Rectal smooth muscle tissue (tissue), 1 donor: ENCODE results near the gene DDX39B.
"Not testable (repeated sequence)": the region's sequence is repeated elsewhere in the genome, so short reads cannot be mapped to it uniquely, and the experiment has no call there.

Source experiments
- H3K27ac ChIP-seq: one replicate; pipeline ENCODE4 v1.7.0; 2013; ENCODE audit warnings: low read depth, low read length, inconsistent platforms
- H3K27me3 ChIP-seq: one replicate; pipeline ENCODE4 v1.7.0; 2013; ENCODE audit warnings: low read length; ENCODE audit not compliant: control insufficient read depth, insufficient read depth
- H3K36me3 ChIP-seq: one replicate; pipeline ENCODE4 v1.7.0; 2013; ENCODE audit warnings: low read length; ENCODE audit not compliant: control insufficient read depth, insufficient read depth
- H3K4me1 ChIP-seq: one replicate; pipeline ENCODE4 v1.7.0; 2013; ENCODE audit warnings: low read length; ENCODE audit not compliant: control insufficient read depth, insufficient read depth
- H3K4me3 ChIP-seq: one replicate; pipeline ENCODE4 v1.7.0; 2013; ENCODE audit warnings: low read length
- H3K9ac ChIP-seq: one replicate; pipeline ENCODE4 v1.7.0; 2013; ENCODE audit warnings: low read length

The DDX39B gene

GRCh38 chr6:31541658-31542521 lies at the start of gene DDX39B:
DDX39B (minus strand) TSS chr6:31542003; CDS start chr6:31540532, 1,471 bp downstream.
- Histone ChIP-seq H3K27me3 (no peaks in the 10 kb centered on the region), H3K36me3 (peaks cover 23% of the 10 kb centered on the region), H3K4me3 (peak within 1 kb of the TSS; percentile 93), H3K27ac (peak within 1 kb of the TSS; percentile 89), H3K9ac (peak within 1 kb of the TSS; percentile 88), H3K4me1 (peaks cover 26% of the 10 kb centered on the region)

DNA sequence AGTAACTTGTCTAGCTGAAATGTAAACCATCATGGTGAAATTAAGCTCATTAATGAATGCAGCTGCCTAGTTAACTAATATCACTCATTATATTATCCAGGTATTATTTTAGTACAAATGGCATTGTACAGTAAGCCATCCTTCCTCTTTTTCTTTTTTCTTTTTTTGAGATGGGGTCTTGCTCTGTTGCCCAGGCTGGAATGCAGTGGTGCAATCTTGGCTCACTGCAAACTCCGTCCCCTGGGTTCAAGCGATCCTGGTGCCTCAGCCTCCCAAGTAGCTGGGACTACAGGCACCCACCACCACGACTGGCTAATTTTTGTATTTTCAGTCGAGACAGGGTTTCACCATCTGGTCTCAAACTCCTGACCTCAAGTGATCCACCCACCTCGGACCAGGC lies 48.9 kb upstream of the DDX39B start:
- not testable (repeated sequence) for H3K9ac ChIP-seq, H3K36me3 ChIP-seq, H3K27me3 ChIP-seq, H3K27ac ChIP-seq, H3K4me1 ChIP-seq, H3K4me3 ChIP-seq

GRCh38 chr6:31588871-31589650 lies 47.3 kb upstream of the DDX39B start:
- no peak overlapping the region for H3K9ac ChIP-seq
- H3K36me3 ChIP-seq = no peaks in the 10 kb centered on the region
- H3K27ac ChIP-seq = no peak overlapping the region
- H3K27me3 ChIP-seq = peaks cover 5% of the 10 kb centered on the region
- H3K4me1 ChIP-seq = no peaks in the 10 kb centered on the region
- no peak overlapping the region for H3K4me3 ChIP-seq

GRCh38 chr6:31587791-31588777 lies 46.3 kb upstream of the DDX39B start:
- H3K4me3 ChIP-seq = no peak overlapping the region
- H3K4me1 ChIP-seq = no peaks in the 10 kb centered on the region
- no peaks in the 10 kb centered on the region for H3K36me3 ChIP-seq
- H3K27me3 ChIP-seq = peaks cover 5% of the 10 kb centered on the region
- peak overlapping the region; percentile 29 for H3K9ac ChIP-seq
- no peak overlapping the region for H3K27ac ChIP-seq

DNA sequence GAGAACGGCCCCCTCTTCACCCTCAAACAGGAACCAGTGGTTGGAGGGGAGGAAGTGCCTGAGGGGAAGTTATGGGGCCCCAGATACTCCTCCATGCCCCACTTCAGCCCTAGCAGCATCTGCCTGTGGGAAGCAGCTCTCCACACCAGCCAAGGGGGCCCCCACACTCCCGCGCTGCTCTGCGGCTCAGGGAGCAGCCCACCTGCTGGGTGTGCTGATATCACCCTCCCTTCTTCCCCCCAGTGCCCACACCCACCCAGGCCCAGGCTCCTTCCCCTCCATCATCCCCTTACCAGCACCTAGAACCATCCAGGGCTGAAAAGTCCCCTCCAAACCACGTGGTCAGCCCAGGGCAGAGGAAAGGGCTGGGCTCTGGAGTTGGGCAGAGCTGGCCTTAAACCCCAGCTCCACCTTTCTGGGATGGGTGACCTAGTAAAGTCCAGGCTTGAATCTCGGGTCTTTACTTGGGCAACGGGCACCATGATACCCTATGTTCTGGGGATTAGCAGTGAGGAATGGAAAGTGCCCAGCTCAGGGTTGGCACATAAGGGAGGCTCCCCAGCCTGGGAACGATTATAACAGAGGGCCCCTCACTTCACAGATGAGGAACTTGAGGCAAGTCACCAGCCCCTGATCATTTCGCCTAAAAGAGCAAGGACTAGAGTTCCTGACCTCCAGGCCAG lies 44.9 kb upstream of the DDX39B start:
- Histone ChIP-seq H3K4me1 (no peaks in the 10 kb centered on the region), H3K9ac (no peak overlapping the region), H3K36me3 (no peaks in the 10 kb centered on the region), H3K27me3 (peaks cover 5% of the 10 kb centered on the region), H3K27ac (no peak overlapping the region), H3K4me3 (no peak overlapping the region)

- Histone ChIP-seq H3K36me3 (no peaks in the 10 kb centered on the region), H3K9ac (no peak within 1 kb of the TSS), H3K27ac (no peak within 1 kb of the TSS), H3K4me1 (no peaks in the 10 kb centered on the region), H3K27me3 (peaks cover 5% of the 10 kb centered on the region), H3K4me3 (no peak within 1 kb of the TSS)
Measured at GRCh38 chr6:31586008-31586407, 44.2 kb upstream of the DDX39B start, which contains the start of gene LST1. LST1 (plus strand) TSS chr6:31586277; CDS start chr6:31587300, 1,023 bp downstream.

DNA sequence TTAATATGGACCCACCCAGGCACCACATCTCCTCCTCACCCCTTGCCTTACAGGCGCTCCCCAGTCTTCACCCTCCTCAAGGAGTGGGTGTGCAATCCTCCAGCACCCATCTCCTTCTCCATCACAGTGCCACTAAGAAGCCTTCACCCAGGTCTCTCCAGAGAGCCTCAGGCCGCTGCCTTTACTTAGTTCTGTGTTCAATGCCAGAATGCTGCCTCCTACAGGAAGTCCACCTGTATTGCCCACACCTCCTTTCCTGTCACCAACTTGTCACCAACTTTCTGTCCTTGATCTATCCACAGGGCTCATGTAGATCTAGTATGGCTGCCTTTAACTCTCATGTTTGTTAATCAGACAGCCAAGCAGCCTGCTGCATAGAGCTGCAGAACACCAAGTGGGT lies 43.7 kb upstream of the DDX39B start:
- Histone ChIP-seq H3K27me3 (peaks cover 5% of the 10 kb centered on the region), H3K4me3 (no peak overlapping the region), H3K36me3 (no peaks in the 10 kb centered on the region), H3K4me1 (no peaks in the 10 kb centered on the region), H3K9ac (no peak overlapping the region), H3K27ac (no peak overlapping the region)

- H3K4me1 ChIP-seq = no peaks in the 10 kb centered on the region
Measured at GRCh38 chr6:31582230-31582643, 40.4 kb upstream of the DDX39B start, which contains the start of gene LTB. LTB (minus strand) TSS chr6:31582424; CDS start chr6:31582417, 7 bp downstream.

GRCh38 chr6:31581434-31582229 lies 39.8 kb upstream of the DDX39B start:
- peak overlapping the region; percentile 86 for H3K27ac ChIP-seq
- peak overlapping the region; percentile 97 for H3K9ac ChIP-seq
- peak overlapping the region; percentile 97 for H3K4me3 ChIP-seq
- H3K36me3 ChIP-seq = no peaks in the 10 kb centered on the region
- H3K27me3 ChIP-seq = no peaks in the 10 kb centered on the region
- H3K4me1 ChIP-seq = no peaks in the 10 kb centered on the region

More at GRCh38 chr6:31582230-31582643, 40.4 kb upstream of the DDX39B start, which contains the start of gene LTB:
- H3K4me3 ChIP-seq = peak within 1 kb of the TSS; percentile 97
- no peaks in the 10 kb centered on the region for H3K36me3 ChIP-seq
- H3K27me3 ChIP-seq = no peaks in the 10 kb centered on the region
- H3K27ac ChIP-seq = peak within 1 kb of the TSS; percentile 86
- H3K9ac ChIP-seq = peak within 1 kb of the TSS; percentile 97

DNA sequence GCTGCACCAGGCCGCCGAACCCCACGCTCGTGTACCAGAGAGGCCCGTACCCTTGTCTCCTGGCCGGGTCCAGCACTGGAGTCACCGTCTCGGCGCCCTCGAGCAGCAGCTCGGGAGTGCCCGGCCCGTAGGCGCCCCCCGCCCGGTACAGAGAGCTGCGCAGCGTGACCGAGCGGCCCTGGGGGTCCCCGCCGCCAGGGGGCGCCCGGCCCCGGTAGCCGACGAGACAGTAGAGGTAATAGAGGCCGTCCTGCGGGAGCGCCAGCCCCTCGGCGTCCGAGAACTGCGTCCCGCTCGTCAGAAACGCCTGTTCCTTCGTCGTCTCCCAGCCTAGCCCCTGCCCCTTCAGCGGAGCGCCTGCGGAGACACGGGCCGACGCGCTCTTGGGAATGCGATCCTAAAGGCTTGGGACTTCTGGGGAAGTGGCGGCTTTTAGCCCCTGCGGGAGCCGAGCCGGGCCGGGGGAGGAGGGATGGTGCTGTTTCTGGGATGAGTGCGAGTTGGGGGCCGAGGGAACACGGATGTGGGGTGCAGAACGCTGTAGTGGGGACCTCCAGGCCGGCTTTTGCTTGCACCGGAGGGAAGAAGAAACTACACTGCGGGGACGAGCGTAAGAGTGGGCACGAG lies 39.1 kb upstream of the DDX39B start:
- peak overlapping the region; percentile 97 for H3K4me3 ChIP-seq
- no peaks in the 10 kb centered on the region for H3K27me3 ChIP-seq
- H3K9ac ChIP-seq = peak overlapping the region; percentile 97
- no peaks in the 10 kb centered on the region for H3K4me1 ChIP-seq
- peak overlapping the region; percentile 86 for H3K27ac ChIP-seq
- no peaks in the 10 kb centered on the region for H3K36me3 ChIP-seq
